Mesenchymal stem cell (in vitro differentiated cells and primary cell): ENCODE results near the gene TRMT10B.
"Not testable (repeated sequence)": the region's sequence is repeated elsewhere in the genome, so short reads cannot be mapped to it uniquely, and the experiment has no call there.

Source experiments
- DNase-seq: peaks from one replicate; pipeline ENCODE4 v3.0.0-alpha.2; 2013
- H2AFZ ChIP-seq: one replicate; pipeline ENCODE4 v1.6.1; 2013; ENCODE audit warnings: low read depth, mild to moderate bottlenecking, control low read depth, inconsistent platforms, low read length, moderate library complexity
- H2AK5ac ChIP-seq: 2 replicates; pipeline ENCODE4 v1.6.1; 2013; ENCODE audit warnings: low read length, moderate library complexity, mild to moderate bottlenecking, inconsistent platforms; ENCODE audit not compliant: severe bottlenecking
- H2BK120ac ChIP-seq: one replicate; pipeline ENCODE4 v1.6.1; 2013; ENCODE audit warnings: low read depth, mild to moderate bottlenecking, inconsistent platforms, low read length, moderate library complexity
- H2BK12ac ChIP-seq, 2 experiments: one replicate each; pipeline ENCODE4 v1.6.1; 2013; ENCODE audit warnings: inconsistent platforms in 2 of 2, low read length in 2 of 2, mild to moderate bottlenecking in 2 of 2, moderate library complexity in 2 of 2, control low read depth in 1 of 2
- H2BK15ac ChIP-seq: one replicate; pipeline ENCODE4 v1.6.1; 2013; ENCODE audit warnings: mild to moderate bottlenecking, low read depth, inconsistent platforms; ENCODE audit not compliant: poor library complexity, severe bottlenecking
- H2BK5ac ChIP-seq: 2 replicates; pipeline ENCODE4 v1.6.1; 2013; ENCODE audit warnings: low read depth, mild to moderate bottlenecking, low read length, control low read depth, inconsistent platforms; ENCODE audit not compliant: poor library complexity, severe bottlenecking
- H3K14ac ChIP-seq, 2 experiments: one replicate each; pipeline ENCODE4 v1.6.1; 2013; ENCODE audit warnings: inconsistent platforms in 2 of 2, low read length in 2 of 2, control low read depth in 1 of 2, mild to moderate bottlenecking in 1 of 2, moderate library complexity in 1 of 2
- H3K18ac ChIP-seq, 2 experiments: one replicate each; pipeline ENCODE4 v1.6.1; 2013; ENCODE audit warnings: inconsistent platforms in 2 of 2, low read length in 2 of 2, control low read depth in 1 of 2, low read depth in 1 of 2, mild to moderate bottlenecking in 1 of 2
- H3K23ac ChIP-seq, 2 experiments: one replicate each; pipeline ENCODE4 v1.6.1; 2013; ENCODE audit warnings: inconsistent platforms in 2 of 2, low read length in 2 of 2, mild to moderate bottlenecking in 2 of 2, moderate library complexity in 2 of 2, control low read depth in 1 of 2
- H3K27ac ChIP-seq: 2 replicates; pipeline ENCODE4 v1.5.1; 2013; ENCODE audit warnings: mild to moderate bottlenecking, moderate library complexity, low read length, control low read depth, inconsistent platforms; ENCODE audit not compliant: poor library complexity, severe bottlenecking
- H3K27me3 ChIP-seq, 2 experiments: 2 replicates each; pipeline versions ENCODE4 v1.6.1 to v1.7.0; 2013; ENCODE audit warnings: low read length in 2 of 2, mild to moderate bottlenecking in 2 of 2, moderate library complexity in 2 of 2, control low read depth in 1 of 2, inconsistent platforms in 1 of 2; ENCODE audit not compliant: control insufficient read depth in 1 of 2, insufficient read depth in 1 of 2
- H3K36me3 ChIP-seq, 2 experiments: 2 replicates each; pipeline versions ENCODE4 v1.6.1 to v1.7.0; 2013; ENCODE audit warnings: low read length in 2 of 2, control low read depth in 1 of 2, inconsistent platforms in 1 of 2, low read depth in 1 of 2, mild to moderate bottlenecking in 1 of 2; ENCODE audit not compliant: insufficient read depth in 2 of 2, control insufficient read depth in 1 of 2
- H3K4ac ChIP-seq, 2 experiments: one replicate each; pipeline ENCODE4 v1.6.1; 2013; ENCODE audit warnings: inconsistent platforms in 2 of 2, low read length in 2 of 2, mild to moderate bottlenecking in 2 of 2, moderate library complexity in 2 of 2, control low read depth in 1 of 2, low read depth in 1 of 2
- H3K4me1 ChIP-seq: 2 replicates; pipeline ENCODE4 v1.6.1; 2013; ENCODE audit warnings: low read depth, low read length, control low read depth; ENCODE audit not compliant: control insufficient read depth, insufficient read depth
- H3K4me2 ChIP-seq: 2 replicates; pipeline ENCODE4 v1.6.1; 2013; ENCODE audit warnings: low read length, mild to moderate bottlenecking, inconsistent platforms; ENCODE audit not compliant: poor library complexity, severe bottlenecking
- H3K4me3 ChIP-seq, 2 experiments: 2 replicates each; pipeline versions ENCODE4 v1.5.1 to v1.7.0; 2013; ENCODE audit warnings: low read length in 2 of 2, mild to moderate bottlenecking in 2 of 2, control low read depth in 1 of 2, low read depth in 1 of 2; ENCODE audit not compliant: insufficient read depth in 1 of 2
- H3K79me1 ChIP-seq: replicated peaks from 2 replicates; pipeline ENCODE4 v1.6.1; 2013; ENCODE audit warnings: mild to moderate bottlenecking, control low read depth, low read length, inconsistent platforms; ENCODE audit not compliant: poor library complexity, severe bottlenecking
- H3K9ac ChIP-seq: 2 replicates; pipeline ENCODE4 v1.7.0; 2013; ENCODE audit warnings: mild to moderate bottlenecking, low read length, moderate library complexity
- H3K9me3 ChIP-seq: 2 replicates; pipeline ENCODE4 v1.7.0; 2013; ENCODE audit warnings: mild to moderate bottlenecking, low read length; ENCODE audit not compliant: control insufficient read depth
- H4K8ac ChIP-seq: one replicate; pipeline ENCODE4 v1.6.1; 2013; ENCODE audit warnings: inconsistent platforms, mild to moderate bottlenecking, low read length, moderate library complexity
- H4K91ac ChIP-seq: one replicate; pipeline ENCODE4 v1.6.1; 2013; ENCODE audit warnings: mild to moderate bottlenecking, low read length, inconsistent platforms
- WGBS: methylation state at CpG from one replicate; pipeline ENCODE4 v1.1.7; 2013; ENCODE audit warnings: mixed read lengths; 5-methylcytosine and 5-hydroxymethylcytosine counted together

Gene TRMT10B

GRCh38 chr9:37812773-37813379 is 59.3 kb downstream of the TRMT10B start:
- Histone ChIP-seq H3K4me2 (no peak overlapping the region), H3K4me1 (no peaks in the 10 kb centered on the region)

DNA sequence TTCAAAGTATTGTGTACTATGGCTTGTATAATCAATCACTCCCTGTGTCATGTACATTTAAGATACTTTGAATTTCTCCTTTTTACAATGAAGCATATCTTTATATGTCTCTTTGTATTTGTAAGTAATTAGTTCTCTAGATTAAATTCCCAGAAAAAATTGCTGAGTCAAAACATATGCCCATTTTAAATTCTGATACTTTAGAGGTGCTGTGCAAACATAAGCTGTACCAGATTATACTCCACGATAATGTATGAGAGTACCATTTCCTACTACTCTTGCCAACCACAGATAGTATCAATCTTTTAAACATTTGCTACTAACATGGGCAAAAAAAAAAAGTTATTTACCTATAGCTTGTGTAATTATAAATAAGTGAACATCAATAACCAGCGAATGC is 65.2 kb downstream of the TRMT10B start:
- WGBS, result no CpG with 5 or more reads among the region's 2 CpGs
- no peak overlapping the region for H3K27ac ChIP-seq

More at GRCh38 chr9:37812773-37813379, 59.3 kb downstream of the TRMT10B start:
- WGBS, result 96% methylated on average over 3 of the region's 5 CpGs
- Histone ChIP-seq H3K27me3 (no peaks in the 10 kb centered on the region), H3K9ac (no peak overlapping the region), H2BK120ac (no peak overlapping the region), H2AK5ac (no peak overlapping the region), H4K91ac (no peak overlapping the region), H2BK5ac (no peak overlapping the region), H3K27ac (no peak overlapping the region), H3K4ac (no peak overlapping the region), H3K9me3 (no peaks in the 10 kb centered on the region), H3K18ac (no peak overlapping the region), H2BK15ac (no peak overlapping the region), H4K8ac (no peak overlapping the region), H3K23ac (no peak overlapping the region), H3K4me3 (no peak overlapping the region), H2AFZ (no peak overlapping the region), H3K79me1 (peaks cover 23% of the 10 kb centered on the region), H3K14ac (no peak overlapping the region), H2BK12ac (no peak overlapping the region), H3K36me3 (peaks cover 2 to 3% of the 10 kb centered on the region in 2 experiments)
- DNase-seq, result no peak

GRCh38 chr9:37820142-37820541 is 66.5 kb downstream of the TRMT10B start:
- no peaks in the 10 kb centered on the region for H3K27me3 ChIP-seq
- H3K4ac ChIP-seq, result no peak overlapping the region
- H3K4me2 ChIP-seq, result no peak overlapping the region
- H2BK5ac ChIP-seq, result no peak overlapping the region
- H3K9ac ChIP-seq, result no peak overlapping the region
- no peak overlapping the region for H2AK5ac ChIP-seq
- H3K36me3 ChIP-seq, result peaks cover 0 to 48% of the 10 kb centered on the region in 2 experiments
- no peak overlapping the region for H4K91ac ChIP-seq
- no peak overlapping the region for H3K27ac ChIP-seq
- H3K14ac ChIP-seq, result no peak overlapping the region
- no peak overlapping the region for H3K4me3 ChIP-seq
- H3K4me1 ChIP-seq, result no peaks in the 10 kb centered on the region
- no peak overlapping the region for H4K8ac ChIP-seq
- H3K9me3 ChIP-seq, result no peaks in the 10 kb centered on the region
- no peak overlapping the region for H2BK12ac ChIP-seq
- no peak for DNase-seq
- no peak overlapping the region for H3K18ac ChIP-seq
- H3K23ac ChIP-seq, result no peak overlapping the region
- H2BK120ac ChIP-seq, result no peak overlapping the region
- H2BK15ac ChIP-seq, result no peak overlapping the region
- no peak overlapping the region for H2AFZ ChIP-seq
- 96% methylated on average over 4 of the region's 5 CpGs for WGBS
- H3K79me1 ChIP-seq, result peaks cover 12% of the 10 kb centered on the region

More for the DNA sequence above, 65.2 kb downstream of the TRMT10B start:
- Histone ChIP-seq H3K9me3 (no peaks in the 10 kb centered on the region), H3K4me3 (no peak overlapping the region), H4K91ac (no peak overlapping the region), H4K8ac (no peak overlapping the region), H2BK15ac (no peak overlapping the region), H2BK12ac (no peak overlapping the region), H2BK120ac (no peak overlapping the region), H3K4me2 (no peak overlapping the region), H3K23ac (no peak overlapping the region), H2AK5ac (no peak overlapping the region), H3K36me3 (peaks cover 0 to 38% of the 10 kb centered on the region in 2 experiments), H2BK5ac (no peak overlapping the region), H3K4ac (no peak overlapping the region), H3K27me3 (no peaks in the 10 kb centered on the region), H3K14ac (no peak overlapping the region), H2AFZ (no peak overlapping the region), H3K9ac (no peak overlapping the region), H3K79me1 (peaks cover 12% of the 10 kb centered on the region), H3K4me1 (no peaks in the 10 kb centered on the region), H3K18ac (no peak overlapping the region)
- no peak for DNase-seq

DNA sequence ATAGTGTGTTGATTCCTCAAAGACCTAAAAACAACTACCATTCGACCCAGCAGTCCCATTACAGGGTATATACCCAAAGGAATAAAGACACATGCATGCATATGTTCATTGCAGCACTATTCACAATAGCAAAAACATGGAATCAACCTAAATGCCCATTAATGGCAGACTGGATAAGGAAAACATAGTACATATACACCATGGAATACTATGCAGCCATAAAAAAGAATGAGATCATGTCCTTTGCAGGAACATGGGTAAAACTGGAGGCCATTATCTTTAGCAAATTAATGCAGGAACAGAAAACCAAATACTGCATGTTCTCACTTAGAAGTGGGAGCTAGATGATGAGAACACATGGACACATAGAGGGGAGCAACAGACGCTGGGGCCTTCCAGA is 71.6 kb downstream of the TRMT10B start:
- not testable (repeated sequence) for H3K4me2 ChIP-seq, H3K9ac ChIP-seq, H3K18ac ChIP-seq, H3K4me1 ChIP-seq, H3K23ac ChIP-seq, H4K91ac ChIP-seq, H2BK15ac ChIP-seq, H2BK120ac ChIP-seq, H3K4ac ChIP-seq, H4K8ac ChIP-seq, H3K27me3 ChIP-seq, H2BK5ac ChIP-seq, H3K14ac ChIP-seq, H3K9me3 ChIP-seq, DNase-seq, H2AK5ac ChIP-seq, H3K27ac ChIP-seq, H3K4me3 ChIP-seq, H2AFZ ChIP-seq, H2BK12ac ChIP-seq
- H3K36me3 ChIP-seq, result peaks cover 15 to 75% of the 10 kb centered on the region in 2 experiments
- H3K79me1 ChIP-seq, result peaks cover 19% of the 10 kb centered on the region
- WGBS, result 100% methylated on average over 2 of the region's 2 CpGs
